IPS DF 6.9 (cell line): ENCODE results near the gene C1orf167.

Source experiments
- DNase-seq: peaks from one replicate; pipeline ENCODE4 v3.0.0-alpha.2; 2013; ENCODE audit warnings: low read depth, low spot score
- H3K27ac ChIP-seq: one replicate; pipeline ENCODE4 v1.5.1; 2013; ENCODE audit warnings: low read length, control low read depth
- H3K27me3 ChIP-seq: 2 replicates; pipeline ENCODE4 v1.6.1; 2013; ENCODE audit warnings: mild to moderate bottlenecking, low read length; ENCODE audit not compliant: control insufficient read depth, insufficient read depth
- H3K36me3 ChIP-seq: 2 replicates; pipeline ENCODE4 v1.6.1; 2013; ENCODE audit warnings: low read length; ENCODE audit not compliant: control insufficient read depth, insufficient read depth
- H3K4me1 ChIP-seq: 2 replicates; pipeline ENCODE4 v1.6.1; 2013; ENCODE audit warnings: low read length; ENCODE audit not compliant: control insufficient read depth, insufficient read depth
- H3K4me3 ChIP-seq: 2 replicates; pipeline ENCODE4 v1.5.1; 2013; ENCODE audit warnings: mild to moderate bottlenecking, low read length
- H3K9me3 ChIP-seq: 2 replicates; pipeline ENCODE4 v1.6.1; 2013; ENCODE audit warnings: low read length, inconsistent platforms; ENCODE audit not compliant: control insufficient read depth, insufficient read depth
- WGBS: extraction: QIAGEN DNeasy Blood & Tissue Kit; methylation state at CpG from one replicate; pipeline ENCODE4 v1.1.7; 2013; ENCODE audit warnings: mixed read lengths, missing lambda C conversion rate; ENCODE audit not compliant: insufficient read length, insufficient coverage; 5-methylcytosine and 5-hydroxymethylcytosine counted together

The C1orf167 gene

DNA sequence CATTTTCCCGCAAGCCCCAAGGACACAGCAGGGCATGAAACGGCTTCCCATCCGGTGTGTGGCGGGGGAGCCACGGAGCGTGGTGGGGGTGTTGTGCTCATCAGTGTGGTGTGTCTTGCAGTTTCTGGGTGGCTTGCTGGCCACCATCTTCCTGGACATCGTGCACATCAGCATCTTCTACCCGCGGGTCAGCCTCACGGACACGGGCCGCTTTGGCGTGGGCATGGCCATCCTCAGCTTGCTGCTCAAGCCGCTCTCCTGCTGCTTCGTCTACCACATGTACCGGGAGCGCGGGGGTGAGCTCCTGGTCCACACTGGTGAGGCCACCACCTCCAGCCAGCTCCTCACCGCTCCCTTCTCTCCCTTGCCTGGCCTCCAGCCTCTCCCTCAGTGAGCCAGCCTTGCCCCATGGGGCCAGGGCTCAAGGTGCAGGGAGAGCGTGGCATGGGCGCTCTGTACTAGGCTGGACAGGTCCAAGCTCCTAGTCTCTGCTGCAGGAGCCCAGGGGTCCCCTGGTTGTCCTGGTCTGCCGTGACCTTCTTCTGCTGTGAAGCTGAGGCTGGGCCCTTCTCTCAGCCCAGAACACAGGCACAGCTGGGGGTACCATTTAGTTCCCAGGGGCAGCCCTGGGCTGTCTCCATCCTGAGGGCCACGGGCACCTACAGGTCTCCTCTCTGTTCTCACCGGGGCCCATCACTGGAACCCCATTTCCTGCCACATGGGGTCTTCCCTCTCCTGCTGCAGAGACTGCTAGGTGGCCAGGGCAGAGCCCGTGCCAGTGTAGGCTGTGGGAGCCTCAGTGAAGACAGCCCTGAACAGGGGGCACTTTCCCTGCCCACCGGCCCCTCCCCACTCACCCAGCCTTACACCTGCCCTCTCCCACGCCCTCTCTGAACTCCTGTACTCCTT is 13.4 kb upstream of the C1orf167 start:
- Histone ChIP-seq H3K27me3 (no peaks in the 10 kb centered on the region), H3K4me3 (no peak overlapping the region; the same call in 1 of the 2 replicates), H3K36me3 (peaks cover 23% of the 10 kb centered on the region), H3K9me3 (no peaks in the 10 kb centered on the region), H3K27ac (no peak overlapping the region), H3K4me1 (0 out of 2 replicates have a peak, but pooled peaks cover 1% of the 10 kb centered on the region)
- no CpG with 5 or more reads among the region's 27 CpGs for WGBS
- no peak for DNase-seq

DNA sequence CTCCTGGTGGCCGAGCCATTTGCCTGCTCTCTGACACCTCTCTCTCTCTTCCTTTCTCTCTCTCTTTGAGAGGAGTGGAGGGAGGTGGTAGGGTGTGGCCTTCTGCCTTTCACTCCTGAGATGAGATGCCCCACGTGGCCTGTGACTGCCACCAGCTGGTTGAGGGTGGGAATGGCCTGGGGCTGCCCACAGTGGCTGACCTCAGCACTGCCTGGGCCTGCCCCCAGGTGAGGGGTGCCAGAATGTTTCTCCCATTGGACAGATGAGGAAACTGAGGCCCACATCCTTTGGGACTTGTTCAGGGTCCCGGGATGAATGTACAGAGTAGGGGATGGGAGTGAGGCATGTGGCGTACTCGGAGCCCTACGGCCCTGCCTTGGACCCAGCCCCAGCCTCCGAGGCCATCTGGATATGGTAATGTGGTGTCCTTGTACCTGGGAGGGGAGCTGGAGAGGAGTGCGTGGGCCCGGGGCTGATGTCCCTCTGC is 12.7 kb upstream of the C1orf167 start:
- WGBS: no CpG with 5 or more reads among the region's 9 CpGs
- Histone ChIP-seq H3K9me3 (no peaks in the 10 kb centered on the region), H3K4me1 (0 out of 2 replicates have a peak, but pooled peaks cover 1% of the 10 kb centered on the region), H3K27ac (no peak overlapping the region), H3K4me3 (no peak overlapping the region), H3K27me3 (no peaks in the 10 kb centered on the region), H3K36me3 (peaks cover 23% of the 10 kb centered on the region)
- no peak for DNase-seq

DNA sequence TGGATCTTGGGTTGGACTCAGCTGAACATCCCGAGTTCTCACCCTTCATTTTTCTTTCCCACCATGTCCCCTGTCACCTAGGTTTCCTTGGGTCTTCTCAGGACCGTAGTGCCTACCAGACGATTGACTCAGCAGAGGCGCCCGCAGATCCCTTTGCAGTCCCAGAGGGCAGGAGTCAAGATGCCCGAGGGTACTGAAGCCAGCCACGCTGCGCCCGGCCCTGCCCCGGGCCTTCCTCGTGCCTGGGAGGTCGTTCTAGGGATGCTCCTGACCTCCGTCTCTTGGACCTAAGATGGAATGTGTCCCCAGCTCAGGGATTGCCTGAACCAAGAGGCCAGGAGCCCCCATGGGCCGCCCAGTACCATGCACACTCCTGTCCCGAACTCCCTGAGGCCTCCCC is 12.0 kb upstream of the C1orf167 start:
- H3K27ac ChIP-seq: no peak overlapping the region
- no peaks in the 10 kb centered on the region for H3K27me3 ChIP-seq
- no peak for DNase-seq
- H3K4me1 ChIP-seq: 0 out of 2 replicates have a peak, but pooled peaks cover 1% of the 10 kb centered on the region
- no CpG with 5 or more reads among the region's 15 CpGs for WGBS
- H3K9me3 ChIP-seq: no peaks in the 10 kb centered on the region
- H3K36me3 ChIP-seq: peaks cover 23% of the 10 kb centered on the region
- H3K4me3 ChIP-seq: no peak overlapping the region

GRCh38 chr1:11751087-11751486 is 10.9 kb upstream of the C1orf167 start:
- Histone ChIP-seq H3K36me3 (peaks cover 23% of the 10 kb centered on the region), H3K4me1 (0 out of 2 replicates have a peak, but pooled peaks cover 1% of the 10 kb centered on the region)

GRCh38 chr1:11752359-11753088 is 9.5 kb upstream of the C1orf167 start:
- Histone ChIP-seq H3K9me3 (no peaks in the 10 kb centered on the region), H3K4me3 (no peak overlapping the region), H3K36me3 (peaks cover 16% of the 10 kb centered on the region), H3K4me1 (0 out of 2 replicates have a peak, but pooled peaks cover 1% of the 10 kb centered on the region), H3K27me3 (no peaks in the 10 kb centered on the region), H3K27ac (no peak overlapping the region)
- WGBS: no CpG with 5 or more reads among the region's 17 CpGs
- no peak for DNase-seq

More at GRCh38 chr1:11751087-11751486, 10.9 kb upstream of the C1orf167 start:
- H3K4me3 ChIP-seq: no peak overlapping the region
- H3K27me3 ChIP-seq: no peaks in the 10 kb centered on the region
- no CpG with 5 or more reads among the region's 9 CpGs for WGBS
- DNase-seq: no peak
- H3K9me3 ChIP-seq: no peaks in the 10 kb centered on the region
- no peak overlapping the region for H3K27ac ChIP-seq

DNA sequence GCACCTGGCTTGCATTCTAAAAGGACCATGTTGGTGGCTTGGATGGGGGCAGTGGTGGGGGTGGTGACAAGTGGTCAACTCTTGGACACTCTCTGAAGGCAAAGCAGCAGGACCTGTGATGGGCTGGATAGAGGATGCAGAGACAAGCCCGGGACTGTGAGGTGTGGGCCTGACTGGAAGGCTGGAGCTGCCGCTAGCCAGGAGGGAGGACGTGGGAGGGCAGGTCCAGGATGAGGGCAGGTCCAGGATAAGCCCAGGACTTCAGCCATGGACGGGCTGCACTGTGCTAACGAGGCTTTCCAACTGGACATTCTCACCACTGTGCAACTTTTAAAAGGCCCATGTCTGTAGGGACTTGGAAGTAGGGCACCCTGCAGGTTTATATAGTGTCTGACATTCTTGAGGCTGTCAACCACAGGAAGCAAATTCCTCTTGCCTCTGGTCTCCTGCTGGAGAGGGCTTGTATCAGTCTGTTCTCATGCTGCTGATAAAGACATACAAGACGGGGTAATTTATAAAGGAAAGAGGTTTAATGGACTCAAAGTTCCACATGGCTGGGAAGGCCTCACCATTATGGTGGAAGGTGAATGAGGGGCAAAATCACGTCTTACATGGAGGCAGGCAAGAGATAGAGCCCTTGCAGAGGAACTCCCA is 8.3 kb upstream of the C1orf167 start:
- H3K36me3 ChIP-seq: peaks cover 10% of the 10 kb centered on the region; the same call in 1 of the 2 replicates
- no peaks in the 10 kb centered on the region for H3K9me3 ChIP-seq
- no peak for DNase-seq
- H3K27me3 ChIP-seq: no peaks in the 10 kb centered on the region
- no CpG with 5 or more reads among the region's 7 CpGs for WGBS
- 0 out of 2 replicates have a peak, but pooled peaks cover 1% of the 10 kb centered on the region for H3K4me1 ChIP-seq
- H3K27ac ChIP-seq: no peak overlapping the region
- H3K4me3 ChIP-seq: no peak overlapping the region

GRCh38 chr1:11757047-11757446 is 4.9 kb upstream of the C1orf167 start:
- no peak for DNase-seq
- H3K27me3 ChIP-seq: peaks cover 8% of the 10 kb centered on the region
- H3K4me3 ChIP-seq: no peak overlapping the region
- no CpG with 5 or more reads among the region's 1 CpG for WGBS
- H3K4me1 ChIP-seq: 0 out of 2 replicates have a peak, but pooled peaks cover 1% of the 10 kb centered on the region
- H3K27ac ChIP-seq: no peak overlapping the region
- no peaks in the 10 kb centered on the region for H3K36me3 ChIP-seq
- no peaks in the 10 kb centered on the region for H3K9me3 ChIP-seq

- no peak overlapping the region for H3K27ac ChIP-seq
- WGBS: no CpG with 5 or more reads among the region's 4 CpGs
- peaks cover 8% of the 10 kb centered on the region for H3K27me3 ChIP-seq
- DNase-seq: no peak
- H3K9me3 ChIP-seq: no peaks in the 10 kb centered on the region
- no peaks in the 10 kb centered on the region for H3K4me1 ChIP-seq
- H3K36me3 ChIP-seq: no peaks in the 10 kb centered on the region
- no peak overlapping the region for H3K4me3 ChIP-seq
These were observed 2.2 kb upstream of the C1orf167 start for GRCh38 chr1:11759791-11760190.

GRCh38 chr1:11761285-11761684 is 708 bp upstream of the C1orf167 start:
- Histone ChIP-seq H3K27ac (no peak overlapping the region), H3K36me3 (no peaks in the 10 kb centered on the region), H3K4me1 (no peaks in the 10 kb centered on the region), H3K9me3 (no peaks in the 10 kb centered on the region), H3K4me3 (no peak overlapping the region), H3K27me3 (peaks cover 8% of the 10 kb centered on the region)
- no peak for DNase-seq
- no CpG with 5 or more reads among the region's 6 CpGs for WGBS

- no peaks in the 10 kb centered on the region for H3K4me1 ChIP-seq
- peaks cover 8% of the 10 kb centered on the region for H3K27me3 ChIP-seq
- no peaks in the 10 kb centered on the region for H3K9me3 ChIP-seq
- no peaks in the 10 kb centered on the region for H3K36me3 ChIP-seq
- no peak overlapping the region for H3K4me3 ChIP-seq
- H3K27ac ChIP-seq: no peak overlapping the region
- DNase-seq: no peak
- WGBS: no CpG with 5 or more reads among the region's 3 CpGs
These were observed 2.1 kb downstream of the C1orf167 start for GRCh38 chr1:11764115-11764514.
